Stomach (tissue), 4 donors: ENCODE data around the gene SCYL3.

Source experiments
- CTCF ChIP-seq, 7 experiments: fragments of 450-650 bp in 4 of 7; fragments of 200-600 bp in 3 of 7; sonication (generic) in 3 of 7; IDR thresholded peaks; one replicate each; pipeline ENCODE4 v1.5.1; 2016 to 2019; ENCODE audit warnings: antibody characterized with exemption in 7 of 7, control low read depth in 2 of 7, mild to moderate bottlenecking in 1 of 7
- EP300 ChIP-seq: sonication (generic); formaldehyde crosslinking; IDR thresholded peaks from one replicate; pipeline ENCODE4 v1.6.1; 2017; ENCODE audit warnings: antibody characterized with exemption
- POLR2A ChIP-seq, 4 donors: fragments of 450-650 bp; IDR thresholded peaks; one replicate each; pipeline ENCODE4 v1.6.1; 2016; ENCODE audit warnings: antibody characterized with exemption in 4 of 4, control low read depth in 2 of 4, mild to moderate bottlenecking in 1 of 4, moderate library complexity in 1 of 4
- POLR2AphosphoS5 ChIP-seq, 3 donors: sonication (generic); formaldehyde crosslinking; IDR thresholded peaks; one replicate each; pipeline ENCODE4 v1.6.1; 2016; ENCODE audit warnings: antibody characterized with exemption in 3 of 3

GRCh38 chr1:169824153-169824552, 69.5 kb downstream of the SCYL3 start:
- TF ChIP-seq CTCF (IDR thresholded peaks at IDR 0.05), result no peak
- no peak for TF ChIP-seq POLR2A (IDR thresholded peaks at IDR 0.05)
- no peak for TF ChIP-seq POLR2AphosphoS5 (IDR thresholded peaks at IDR 0.05)
- no peak for TF ChIP-seq EP300
